ENCODE results near the gene TBC1D5. TPM values are rescaled to one million over a fixed set of nuclear protein-coding genes. Genes with fewer than 3 reads are reported as not detected.
A peak's percentile ranks its signal among the peaks of the same experiment; 100 is the strongest.

The TBC1D5 gene
- total and polyA plus RNA-seq, 4 donors: 34.6 to 135 (median 69.1) TPM

- no CpG with 5 or more reads among the region's 3 CpGs for WGBS (ENCODE audit: insufficient coverage)
- no peaks in the 10 kb centered on the region for H3K4me1 ChIP-seq (ENCODE audit: control insufficient read depth, insufficient read depth, low read length)
These were observed 529.3 kb downstream of the TBC1D5 start for GRCh38 chr3:17213102-17213501.

DNA sequence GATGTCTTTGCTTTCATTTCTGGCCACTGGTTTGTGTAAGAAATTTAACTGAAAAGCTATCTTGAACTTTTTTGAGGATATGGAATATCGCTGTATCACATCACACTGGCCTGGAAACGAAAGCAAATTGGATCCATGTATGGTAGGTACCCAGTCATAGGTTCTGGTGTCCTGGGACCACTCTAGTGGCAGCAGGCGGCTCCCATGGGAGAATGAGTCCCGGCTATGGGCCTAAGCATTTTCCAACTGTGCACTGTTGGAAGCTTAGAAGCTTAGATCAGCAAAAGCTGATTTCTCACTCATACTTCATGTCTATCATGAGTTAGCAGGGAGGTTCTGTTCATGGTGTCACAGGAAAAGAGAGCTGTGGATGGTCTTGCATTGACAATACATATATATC lies 534.5 kb downstream of the TBC1D5 start:
- no peak overlapping the region for H3K4me3 ChIP-seq (ENCODE audit: low read depth, low read length)
- no peak overlapping the region for H3K27ac ChIP-seq (ENCODE audit: low read depth, low read length)
- H3K27me3 ChIP-seq (ENCODE audit: control insufficient read depth, insufficient read depth, low read length): no peaks in the 10 kb centered on the region
- no peaks in the 10 kb centered on the region for H3K4me1 ChIP-seq (ENCODE audit: control insufficient read depth, insufficient read depth, low read length)
- no peak for DNase-seq (ENCODE audit: low read depth in 4 of 6, low spot score in 6 of 6)
- no peaks in the 10 kb centered on the region for H3K36me3 ChIP-seq (ENCODE audit: control insufficient read depth, insufficient read depth, low read length)
- H3K9me3 ChIP-seq (ENCODE audit: control insufficient read depth, insufficient read depth, low read length): no peaks in the 10 kb centered on the region
- WGBS (ENCODE audit: insufficient coverage): 100% methylated on average over 3 of the region's 4 CpGs

More at GRCh38 chr3:17213102-17213501, 529.3 kb downstream of the TBC1D5 start:
- no peak for DNase-seq (ENCODE audit: low read depth in 4 of 6, low spot score in 6 of 6)
- Histone ChIP-seq H3K27me3 (ENCODE audit: control insufficient read depth, insufficient read depth, low read length) (no peaks in the 10 kb centered on the region), H3K36me3 (ENCODE audit: control insufficient read depth, insufficient read depth, low read length) (no peaks in the 10 kb centered on the region), H3K27ac (ENCODE audit: low read depth, low read length) (no peak overlapping the region), H3K9me3 (ENCODE audit: control insufficient read depth, insufficient read depth, low read length) (no peaks in the 10 kb centered on the region), H3K4me3 (ENCODE audit: low read depth, low read length) (no peak overlapping the region)

DNA sequence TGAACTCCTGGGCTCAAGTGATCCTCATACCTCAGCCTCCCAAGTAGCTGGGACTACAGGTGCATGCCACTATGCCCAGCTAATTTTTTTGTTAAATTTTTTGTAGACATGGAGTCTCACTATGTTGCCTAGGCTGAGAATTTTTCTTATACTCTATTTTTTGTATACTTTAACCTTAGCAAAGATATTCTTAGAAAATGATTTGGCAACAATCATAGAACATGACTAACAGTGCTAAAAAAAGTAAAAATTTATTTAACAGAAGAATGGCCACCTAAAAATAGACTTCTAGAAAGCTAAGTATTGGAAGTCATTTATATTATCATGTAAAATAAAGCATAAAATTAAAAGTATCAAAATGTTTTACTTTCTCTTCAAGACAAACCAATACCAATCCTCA lies 535.4 kb downstream of the TBC1D5 start:
- no peaks in the 10 kb centered on the region for H3K4me1 ChIP-seq (ENCODE audit: control insufficient read depth, insufficient read depth, low read length)
- H3K27me3 ChIP-seq (ENCODE audit: control insufficient read depth, insufficient read depth, low read length): no peaks in the 10 kb centered on the region
- DNase-seq (ENCODE audit: low read depth in 4 of 6, low spot score in 6 of 6): no peak
- H3K27ac ChIP-seq (ENCODE audit: low read depth, low read length): no peak overlapping the region
- no peaks in the 10 kb centered on the region for H3K36me3 ChIP-seq (ENCODE audit: control insufficient read depth, insufficient read depth, low read length)
- no peak overlapping the region for H3K4me3 ChIP-seq (ENCODE audit: low read depth, low read length)
- peaks cover 3% of the 10 kb centered on the region for H3K9me3 ChIP-seq (ENCODE audit: control insufficient read depth, insufficient read depth, low read length)

GRCh38 chr3:17204049-17204650 lies 538.3 kb downstream of the TBC1D5 start:
- Histone ChIP-seq H3K4me1 (ENCODE audit: control insufficient read depth, insufficient read depth, low read length) (no peaks in the 10 kb centered on the region), H3K36me3 (ENCODE audit: control insufficient read depth, insufficient read depth, low read length) (no peaks in the 10 kb centered on the region), H3K27ac (ENCODE audit: low read depth, low read length) (no peak overlapping the region), H3K9me3 (ENCODE audit: control insufficient read depth, insufficient read depth, low read length) (peaks cover 3% of the 10 kb centered on the region), H3K4me3 (ENCODE audit: low read depth, low read length) (no peak overlapping the region), H3K27me3 (ENCODE audit: control insufficient read depth, insufficient read depth, low read length) (no peaks in the 10 kb centered on the region)
- no peak for DNase-seq (ENCODE audit: low read depth in 4 of 6, low spot score in 6 of 6)
- WGBS (ENCODE audit: insufficient coverage): no CpG with 5 or more reads among the region's 3 CpGs

- H3K9me3 ChIP-seq (ENCODE audit: control insufficient read depth, insufficient read depth, low read length): peaks cover 3% of the 10 kb centered on the region
- H3K27ac ChIP-seq (ENCODE audit: low read depth, low read length): no peak overlapping the region
- H3K36me3 ChIP-seq (ENCODE audit: control insufficient read depth, insufficient read depth, low read length): no peaks in the 10 kb centered on the region
- no peak overlapping the region for H3K4me3 ChIP-seq (ENCODE audit: low read depth, low read length)
- no CpG with 5 or more reads among the region's 2 CpGs for WGBS (ENCODE audit: insufficient coverage)
- H3K4me1 ChIP-seq (ENCODE audit: control insufficient read depth, insufficient read depth, low read length): no peaks in the 10 kb centered on the region
- DNase-seq (ENCODE audit: low read depth in 4 of 6, low spot score in 6 of 6): no peak
- no peaks in the 10 kb centered on the region for H3K27me3 ChIP-seq (ENCODE audit: control insufficient read depth, insufficient read depth, low read length)
These were observed 540.9 kb downstream of the TBC1D5 start for GRCh38 chr3:17201538-17201937.

DNA sequence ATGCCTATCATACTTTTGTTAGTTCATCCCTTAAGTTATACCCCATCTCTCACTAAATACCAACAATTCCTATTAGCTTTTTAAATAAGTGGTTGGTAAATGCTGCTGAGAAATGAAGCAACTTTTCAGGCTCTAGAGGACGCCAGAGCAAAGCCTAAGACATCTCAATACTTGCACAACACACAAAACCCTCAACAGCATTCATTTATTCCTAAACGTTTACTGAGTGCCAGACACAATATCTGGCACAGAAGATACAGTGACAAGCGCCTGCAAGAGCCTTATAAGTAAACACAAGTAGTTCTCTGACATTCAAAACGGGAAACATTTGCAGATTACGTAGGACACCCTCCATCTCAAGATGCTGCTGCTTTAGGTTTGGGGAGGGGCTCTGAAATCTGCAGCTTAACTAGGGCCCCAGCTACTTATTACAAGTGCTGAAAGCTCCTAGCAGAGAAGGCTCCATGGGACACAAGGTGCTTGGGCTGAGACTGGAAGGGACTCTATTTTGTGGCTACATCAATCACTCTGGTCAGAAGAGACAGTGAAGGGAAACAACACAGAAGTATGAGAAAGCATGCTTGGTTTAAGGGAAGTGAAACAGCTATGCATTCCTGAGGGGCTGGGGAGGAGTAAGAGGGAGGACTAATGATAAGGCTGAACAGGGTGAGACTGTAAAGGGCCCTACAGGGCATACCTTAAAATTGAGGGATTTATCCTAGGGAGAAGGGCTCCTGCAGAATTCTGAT lies 546.4 kb downstream of the TBC1D5 start:
- H3K27me3 ChIP-seq (ENCODE audit: control insufficient read depth, insufficient read depth, low read length): no peaks in the 10 kb centered on the region
- WGBS (ENCODE audit: insufficient coverage): 30% methylated on average over 3 of the region's 5 CpGs
- H3K4me1 ChIP-seq (ENCODE audit: control insufficient read depth, insufficient read depth, low read length): peaks cover 3% of the 10 kb centered on the region
- no peak overlapping the region for H3K27ac ChIP-seq (ENCODE audit: low read depth, low read length)
- H3K36me3 ChIP-seq (ENCODE audit: control insufficient read depth, insufficient read depth, low read length): no peaks in the 10 kb centered on the region
- no peaks in the 10 kb centered on the region for H3K9me3 ChIP-seq (ENCODE audit: control insufficient read depth, insufficient read depth, low read length)
- no peak overlapping the region for H3K4me3 ChIP-seq (ENCODE audit: low read depth, low read length)
- peak in 3 of 6 donors; percentile 4 to 86 (median 45) for DNase-seq (ENCODE audit: low read depth in 4 of 6, low spot score in 6 of 6)

GRCh38 chr3:17195192-17195611 lies 547.2 kb downstream of the TBC1D5 start:
- H3K27ac ChIP-seq (ENCODE audit: low read depth, low read length): no peak overlapping the region
- WGBS (ENCODE audit: insufficient coverage): 11% methylated on average over 2 of the region's 3 CpGs
- H3K9me3 ChIP-seq (ENCODE audit: control insufficient read depth, insufficient read depth, low read length): no peaks in the 10 kb centered on the region
- H3K27me3 ChIP-seq (ENCODE audit: control insufficient read depth, insufficient read depth, low read length): no peaks in the 10 kb centered on the region
- no peak overlapping the region for H3K4me3 ChIP-seq (ENCODE audit: low read depth, low read length)
- H3K4me1 ChIP-seq (ENCODE audit: control insufficient read depth, insufficient read depth, low read length): peaks cover 3% of the 10 kb centered on the region
- peak; percentile 10 to 88 (median 37) for DNase-seq (ENCODE audit: low read depth in 4 of 6, low spot score in 6 of 6)
- H3K36me3 ChIP-seq (ENCODE audit: control insufficient read depth, insufficient read depth, low read length): no peaks in the 10 kb centered on the region

- no CpG with 5 or more reads among the region's 5 CpGs for WGBS (ENCODE audit: insufficient coverage)
- no peaks in the 10 kb centered on the region for H3K9me3 ChIP-seq (ENCODE audit: control insufficient read depth, insufficient read depth, low read length)
- H3K27ac ChIP-seq (ENCODE audit: low read depth, low read length): no peak overlapping the region
- peaks cover 3% of the 10 kb centered on the region for H3K4me1 ChIP-seq (ENCODE audit: control insufficient read depth, insufficient read depth, low read length)
- no peaks in the 10 kb centered on the region for H3K27me3 ChIP-seq (ENCODE audit: control insufficient read depth, insufficient read depth, low read length)
- no peaks in the 10 kb centered on the region for H3K36me3 ChIP-seq (ENCODE audit: control insufficient read depth, insufficient read depth, low read length)
- no peak overlapping the region for H3K4me3 ChIP-seq (ENCODE audit: low read depth, low read length)
- peak in 1 of 6 donors; percentile 22 for DNase-seq (ENCODE audit: low read depth in 4 of 6, low spot score in 6 of 6)
These were observed 548.3 kb downstream of the TBC1D5 start for GRCh38 chr3:17194116-17194515.

GRCh38 chr3:17192995-17193394 lies 549.4 kb downstream of the TBC1D5 start:
- WGBS (ENCODE audit: insufficient coverage): no CpG with 5 or more reads among the region's 2 CpGs
- no peak for DNase-seq (ENCODE audit: low read depth in 4 of 6, low spot score in 6 of 6)
- Histone ChIP-seq H3K9me3 (ENCODE audit: control insufficient read depth, insufficient read depth, low read length) (no peaks in the 10 kb centered on the region), H3K27ac (ENCODE audit: low read depth, low read length) (no peak overlapping the region), H3K4me1 (ENCODE audit: control insufficient read depth, insufficient read depth, low read length) (peaks cover 3% of the 10 kb centered on the region), H3K27me3 (ENCODE audit: control insufficient read depth, insufficient read depth, low read length) (no peaks in the 10 kb centered on the region), H3K4me3 (ENCODE audit: low read depth, low read length) (no peak overlapping the region), H3K36me3 (ENCODE audit: control insufficient read depth, insufficient read depth, low read length) (no peaks in the 10 kb centered on the region)

Data from spinal cord (tissue), 10 donors.